ENCODE measurements around the gene CDY2A.
"Not testable (repeated sequence)": the region's sequence is repeated elsewhere in the genome, so short reads cannot be mapped to it uniquely, and the experiment has no call there.

The CDY2A gene, protein sequence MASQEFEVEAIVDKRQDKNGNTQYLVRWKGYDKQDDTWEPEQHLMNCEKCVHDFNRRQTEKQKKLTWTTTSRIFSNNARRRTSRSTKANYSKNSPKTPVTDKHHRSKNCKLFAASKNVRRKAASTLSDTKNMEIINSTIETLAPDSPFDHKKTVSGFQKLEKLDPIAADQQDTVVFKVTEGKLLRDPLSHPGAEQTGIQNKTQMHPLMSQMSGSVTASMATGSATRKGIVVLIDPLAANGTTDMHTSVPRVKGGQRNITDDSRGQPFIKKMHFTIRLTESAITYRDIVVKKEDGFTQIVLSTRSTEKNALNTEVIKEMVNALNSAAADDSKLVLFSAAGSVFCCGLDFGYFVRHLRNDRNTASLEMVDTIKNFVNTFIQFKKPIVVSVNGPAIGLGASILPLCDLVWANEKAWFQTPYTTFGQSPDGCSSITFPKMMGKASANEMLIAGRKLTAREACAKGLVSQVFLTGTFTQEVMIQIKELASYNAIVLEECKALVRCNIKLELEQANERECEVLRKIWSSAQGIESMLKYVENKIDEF

GRCh38 chrY:18025487-18025886 lies at the start of gene CDY2A:
Gene CDY2A, plus strand, starts transcription at chrY:18025787. Its CDS starts 328 bp downstream, at chrY:18026115.
- not testable (repeated sequence) for DNase-seq

DNA sequence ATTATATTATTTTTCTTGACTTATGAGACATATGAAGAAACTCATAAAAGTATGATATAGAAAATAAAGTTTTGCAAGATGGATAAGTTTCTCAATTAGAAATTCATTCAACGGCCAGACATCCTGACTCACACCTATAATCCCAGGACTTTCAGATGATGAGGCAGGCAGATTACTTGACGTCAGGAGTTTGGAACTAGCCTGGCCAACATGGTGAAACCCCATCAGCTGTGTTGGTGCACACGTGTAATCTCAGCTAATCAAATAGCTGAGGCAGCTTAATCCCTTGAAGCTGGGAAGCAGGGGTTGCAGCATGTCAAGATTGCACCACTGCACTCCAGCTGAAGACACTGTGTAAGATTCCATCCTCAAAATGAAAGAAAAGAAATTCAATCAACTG lies 28.0 kb upstream of the CDY2A start:
- DNase-seq = not testable (repeated sequence)

GRCh38 chrY:17998266-17998665 lies 27.3 kb upstream of the CDY2A start:
- not testable (repeated sequence) for DNase-seq

- DNase-seq = not testable (repeated sequence)
These were observed 1.7 kb upstream of the CDY2A start for GRCh38 chrY:18023897-18024296.

- not testable (repeated sequence) for DNase-seq
These were observed 3.3 kb downstream of the CDY2A start for GRCh38 chrY:18028845-18029244.

DNA sequence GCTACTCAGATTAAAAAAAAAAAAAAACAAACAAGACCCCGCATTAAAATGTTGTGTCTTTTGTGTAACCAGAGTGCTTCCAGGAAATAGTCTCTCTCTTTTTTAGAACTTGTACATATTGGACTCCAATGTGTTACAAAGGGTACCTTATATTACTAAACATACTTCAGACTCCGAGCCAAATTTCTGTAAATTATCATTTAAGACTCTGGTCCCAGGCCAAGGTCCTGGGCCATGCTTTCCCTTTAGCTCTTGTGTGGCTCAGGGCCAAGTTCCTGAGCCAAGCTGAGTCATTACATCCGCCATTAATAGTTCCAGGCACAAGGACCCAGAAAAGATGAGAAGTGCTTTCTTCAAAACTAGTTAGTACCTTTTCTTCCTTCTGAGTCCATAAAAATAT lies 4.6 kb downstream of the CDY2A start:
- DNase-seq = not testable (repeated sequence)

- not testable (repeated sequence) for DNase-seq
These were observed 8.7 kb downstream of the CDY2A start for GRCh38 chrY:18034100-18034814.

GRCh38 chrY:18034864-18035263 lies 9.3 kb downstream of the CDY2A start:
- DNase-seq = not testable (repeated sequence)

- DNase-seq = not testable (repeated sequence)
These were observed 19.4 kb downstream of the CDY2A start for GRCh38 chrY:18044990-18045389.

- not testable (repeated sequence) for DNase-seq
These were observed 22.8 kb downstream of the CDY2A start for GRCh38 chrY:18048149-18049040.

- not testable (repeated sequence) for DNase-seq
These were observed 23.5 kb downstream of the CDY2A start for GRCh38 chrY:18049061-18049460.

- not testable (repeated sequence) for DNase-seq
These were observed 30.9 kb downstream of the CDY2A start for GRCh38 chrY:18056473-18056872.

GRCh38 chrY:18073464-18073863 lies 47.9 kb downstream of the CDY2A start:
- not testable (repeated sequence) for DNase-seq
